Fibroblast of skin of scalp (primary cell): Measurements from ENCODE around the gene GLOD5.
"Not testable (repeated sequence)": the region's sequence is repeated elsewhere in the genome, so short reads cannot be mapped to it uniquely, and the experiment has no call there.

Experiments
- DNase-seq: peaks from one replicate; pipeline ENCODE4 v3.0.0-alpha.2; 2013

GLOD5 gene

GRCh38 chrX:48794911-48795515 lies 33.5 kb downstream of the GLOD5 start:
- peak; percentile 29 for DNase-seq

GRCh38 chrX:48798318-48798717 lies 36.8 kb downstream of the GLOD5 start:
- DNase-seq, result no peak

GRCh38 chrX:48800574-48801279 lies 39.2 kb downstream of the GLOD5 start:
- no peak for DNase-seq

- DNase-seq, result peak; percentile 99
These were observed 39.9 kb downstream of the GLOD5 start, which contains the start of gene HDAC6 for GRCh38 chrX:48801280-48802088. HDAC6 (plus strand) TSS chrX:48802067; CDS start chrX:48802693, 626 bp downstream.

GRCh38 chrX:48802089-48802904 lies 40.8 kb downstream of the GLOD5 start:
- peak; percentile 81 for DNase-seq

- DNase-seq, result no peak
These were observed 41.3 kb downstream of the GLOD5 start for GRCh38 chrX:48802905-48803200.

- DNase-seq, result no peak
These were observed 44.5 kb downstream of the GLOD5 start for GRCh38 chrX:48806081-48806480.

GRCh38 chrX:48813644-48814043 lies 52.1 kb downstream of the GLOD5 start:
- no peak for DNase-seq

- no peak for DNase-seq
These were observed 53.2 kb downstream of the GLOD5 start for GRCh38 chrX:48814722-48815121.

- DNase-seq, result no peak
These were observed 53.7 kb downstream of the GLOD5 start for GRCh38 chrX:48815266-48815665.

GRCh38 chrX:48816014-48816810 lies 54.7 kb downstream of the GLOD5 start:
- DNase-seq, result no peak

GRCh38 chrX:48818098-48818497 lies 56.6 kb downstream of the GLOD5 start:
- DNase-seq, result no peak

- DNase-seq, result no peak
These were observed 57.3 kb downstream of the GLOD5 start for GRCh38 chrX:48818866-48819265.

- not testable (repeated sequence) for DNase-seq
These were observed 57.8 kb downstream of the GLOD5 start for GRCh38 chrX:48819394-48819793.

- no peak for DNase-seq
These were observed 61.5 kb downstream of the GLOD5 start for GRCh38 chrX:48823053-48823452.
